Measurements from ENCODE around the gene DPP8. TPM values are rescaled to one million over a fixed set of nuclear protein-coding genes. Genes with fewer than 3 reads are reported as not detected.

DPP8 gene
- total RNA-seq, 1 donor from 2014 or later: 32.8 TPM

GRCh38 chr15:65408324-65409035, 109.0 kb downstream of the DPP8 start:
- Histone ChIP-seq H3K9me3 (no peaks in the 10 kb centered on the region), H3K36me3 (no peaks in the 10 kb centered on the region), H3K27me3 (ENCODE audit: low read depth) (peaks cover 8% of the 10 kb centered on the region), H3K27ac (no peak overlapping the region), H3K4me3 (no peak overlapping the region), H3K4me1 (no peaks in the 10 kb centered on the region)
- intact Hi-C loops (cut with DNase I): no loop called here
- DNase-seq: no peak
- TF ChIP-seq CTCF (IDR thresholded peaks at IDR 0.05): no peak
- peak in 1 of 2 donors; percentile 33 for ATAC-seq

- no peak overlapping the region for H3K4me3 ChIP-seq
- H3K27ac ChIP-seq: no peak overlapping the region
- H3K9me3 ChIP-seq: no peaks in the 10 kb centered on the region
- intact Hi-C loops (cut with DNase I): no loop called here
- no peak for TF ChIP-seq CTCF (IDR thresholded peaks at IDR 0.05)
- peaks cover 23% of the 10 kb centered on the region for H3K27me3 ChIP-seq (ENCODE audit: low read depth)
- ATAC-seq (no peak), DNase-seq (no peak)
- H3K4me1 ChIP-seq: no peaks in the 10 kb centered on the region
- H3K36me3 ChIP-seq: no peaks in the 10 kb centered on the region
These were observed 111.0 kb downstream of the DPP8 start for GRCh38 chr15:65406424-65407000.

GRCh38 chr15:65405791-65406423, 111.6 kb downstream of the DPP8 start:
- no peaks in the 10 kb centered on the region for H3K4me1 ChIP-seq
- intact Hi-C loops (cut with DNase I): no loop called here
- H3K4me3 ChIP-seq: no peak overlapping the region
- no peaks in the 10 kb centered on the region for H3K9me3 ChIP-seq
- DNase-seq (no peak), ATAC-seq (no peak)
- peaks cover 23% of the 10 kb centered on the region for H3K27me3 ChIP-seq (ENCODE audit: low read depth)
- no peak for TF ChIP-seq CTCF (IDR thresholded peaks at IDR 0.05)
- no peak overlapping the region for H3K27ac ChIP-seq
- H3K36me3 ChIP-seq: no peaks in the 10 kb centered on the region

GRCh38 chr15:65404186-65404872, 113.2 kb downstream of the DPP8 start:
- ATAC-seq (no peak), DNase-seq (no peak)
- no peaks in the 10 kb centered on the region for H3K4me1 ChIP-seq
- no peak for TF ChIP-seq CTCF (IDR thresholded peaks at IDR 0.05)
- H3K9me3 ChIP-seq: no peaks in the 10 kb centered on the region
- H3K36me3 ChIP-seq: no peaks in the 10 kb centered on the region
- peaks cover 22% of the 10 kb centered on the region for H3K27me3 ChIP-seq (ENCODE audit: low read depth)
- intact Hi-C loops (cut with DNase I): no loop called here
- no peak overlapping the region for H3K27ac ChIP-seq
- no peak overlapping the region for H3K4me3 ChIP-seq

- no peaks in the 10 kb centered on the region for H3K36me3 ChIP-seq
- TF ChIP-seq CTCF (IDR thresholded peaks at IDR 0.05): no peak
- intact Hi-C loops (cut with DNase I): no loop called here
These were observed 114.5 kb downstream of the DPP8 start for GRCh38 chr15:65402961-65403360.

More at GRCh38 chr15:65402961-65403360, 114.5 kb downstream of the DPP8 start:
- no peaks in the 10 kb centered on the region for H3K4me1 ChIP-seq
- no peak overlapping the region for H3K27ac ChIP-seq
- H3K9me3 ChIP-seq: no peaks in the 10 kb centered on the region
- ATAC-seq (no peak), DNase-seq (no peak)
- peaks cover 28% of the 10 kb centered on the region for H3K27me3 ChIP-seq (ENCODE audit: low read depth)
- no peak overlapping the region for H3K4me3 ChIP-seq
